GM21737 (cell line): ENCODE results near the gene SMURF1.
"Not testable (repeated sequence)": the region's sequence is repeated elsewhere in the genome, so short reads cannot be mapped to it uniquely, and the experiment has no call there.

ENCODE experiments used
- ATAC-seq: cut with Tn5 transposase; IDR thresholded peaks from one replicate; pipeline ENCODE4 v1.9.1; 2021; ENCODE audit warnings: mild to moderate bottlenecking, moderate library complexity; ENCODE audit not compliant: unreplicated experiment

The SMURF1 gene

GRCh38 chr7:99121496-99122021 lies 22.3 kb downstream of the SMURF1 start:
- no peak for ATAC-seq

- ATAC-seq = no peak
Measured at GRCh38 chr7:99120916-99121315, 23.0 kb downstream of the SMURF1 start.

GRCh38 chr7:99120501-99120900 lies 23.4 kb downstream of the SMURF1 start:
- ATAC-seq = no peak

GRCh38 chr7:99118077-99118476 lies 25.8 kb downstream of the SMURF1 start:
- no peak for ATAC-seq

- ATAC-seq = no peak
Measured at GRCh38 chr7:99116144-99116543, 27.8 kb downstream of the SMURF1 start.

- ATAC-seq = no peak
Measured at GRCh38 chr7:99115379-99115778, 28.5 kb downstream of the SMURF1 start.

- ATAC-seq = no peak
Measured at GRCh38 chr7:99112979-99113378, 30.9 kb downstream of the SMURF1 start.

- peak; percentile 85 for ATAC-seq
Measured at GRCh38 chr7:99112097-99112496, 31.8 kb downstream of the SMURF1 start.

GRCh38 chr7:99111591-99111990 lies 32.3 kb downstream of the SMURF1 start:
- peak; percentile 4 for ATAC-seq

GRCh38 chr7:99109108-99110051 lies 34.5 kb downstream of the SMURF1 start:
- no peak for ATAC-seq

- ATAC-seq = no peak
Measured at GRCh38 chr7:99108613-99109012, 35.3 kb downstream of the SMURF1 start.

- no peak for ATAC-seq
Measured at GRCh38 chr7:99106821-99107241, 37.1 kb downstream of the SMURF1 start.

- ATAC-seq = no peak
Measured at GRCh38 chr7:99106411-99106810, 37.5 kb downstream of the SMURF1 start.

GRCh38 chr7:99105756-99106155 lies 38.2 kb downstream of the SMURF1 start:
- no peak for ATAC-seq

- ATAC-seq = no peak
Measured at GRCh38 chr7:99104631-99105030, 39.3 kb downstream of the SMURF1 start.

- ATAC-seq = not testable (repeated sequence)
Measured at GRCh38 chr7:99103836-99104235, 40.1 kb downstream of the SMURF1 start.

GRCh38 chr7:99102809-99103690 lies 40.9 kb downstream of the SMURF1 start:
- ATAC-seq = no peak

GRCh38 chr7:99102361-99102760 lies 41.5 kb downstream of the SMURF1 start:
- ATAC-seq = no peak

- not testable (repeated sequence) for ATAC-seq
Measured at GRCh38 chr7:99101516-99101915, 42.4 kb downstream of the SMURF1 start.

GRCh38 chr7:99099499-99100077 lies 44.3 kb downstream of the SMURF1 start:
- ATAC-seq = no peak
